ENCODE data around the gene DNMT3L. TPM values are rescaled to one million over a fixed set of nuclear protein-coding genes. Genes with fewer than 3 reads are reported as not detected.

Gene DNMT3L
- total and polyA plus RNA-seq, 4 donors: 0.18 to 0.99 (median 0.25) TPM; not detected in 1

GRCh38 chr21:44295646-44296045, 33.9 kb upstream of the DNMT3L start:
- H3K36me3 ChIP-seq (ENCODE audit: control insufficient read depth in 4 of 4, insufficient read depth in 3 of 4, low read depth in 1 of 4, low read length in 3 of 4): no peaks in the 10 kb centered on the region
- 88% methylated on average over 10 of the region's 10 CpGs for WGBS
- no peak overlapping the region for H3K4me3 ChIP-seq (ENCODE audit: low read depth in 1 of 3, low read length in 3 of 3)
- no peak for TF ChIP-seq HNF4G (IDR thresholded peaks at IDR 0.05)
- TF ChIP-seq YY1 (IDR thresholded peaks at IDR 0.05): no peak
- no peak for TF ChIP-seq RAD21 (IDR thresholded peaks at IDR 0.05)
- no peak for TF ChIP-seq HNF4A (conservative IDR thresholded peaks at IDR 0.05)
- no peak for TF ChIP-seq SP1 (IDR thresholded peaks at IDR 0.05)
- no peak for TF ChIP-seq REST (IDR thresholded peaks at IDR 0.05)
- TF ChIP-seq GABPA (IDR thresholded peaks at IDR 0.05 in 1 of 2, conservative IDR thresholded peaks at IDR 0.05 in 1 of 2): no peak
- no peak for TF ChIP-seq NR2F2 (IDR thresholded peaks at IDR 0.05)
- no peak for TF ChIP-seq TAF1 (conservative IDR thresholded peaks at IDR 0.05)
- no peaks in the 10 kb centered on the region for H3K9me3 ChIP-seq (ENCODE audit: control insufficient read depth in 4 of 4, low read length in 3 of 4)
- no peak overlapping the region for H3K9ac ChIP-seq (ENCODE audit: low read depth in 1 of 2, low read length in 2 of 2)
- H3K27ac ChIP-seq (ENCODE audit: low read depth in 1 of 2, low read length in 2 of 2): no peak overlapping the region
- no peak for DNase-seq (ENCODE audit: low spot score)
- no peaks in the 10 kb centered on the region for H3K27me3 ChIP-seq (ENCODE audit: control insufficient read depth in 4 of 4, insufficient read depth in 4 of 4, low read length in 3 of 4)
- H3K4me1 ChIP-seq (ENCODE audit: control insufficient read depth in 4 of 4, insufficient read depth in 4 of 4, low read length in 3 of 4): peaks cover 0 to 16% (median 13%) of the 10 kb centered on the region in 4 donors

- H3K4me1 ChIP-seq (ENCODE audit: control insufficient read depth in 4 of 4, insufficient read depth in 4 of 4, low read length in 3 of 4): peaks cover 0 to 14% (median 12%) of the 10 kb centered on the region in 4 donors
- H3K27me3 ChIP-seq (ENCODE audit: control insufficient read depth in 4 of 4, insufficient read depth in 4 of 4, low read length in 3 of 4): no peaks in the 10 kb centered on the region
- TF ChIP-seq YY1 (IDR thresholded peaks at IDR 0.05) (no peak), JUND (IDR thresholded peaks at IDR 0.05) (no peak), TAF1 (conservative IDR thresholded peaks at IDR 0.05) (no peak), ATF3 (IDR thresholded peaks at IDR 0.05) (no peak), GABPA (IDR thresholded peaks at IDR 0.05 in 1 of 2, conservative IDR thresholded peaks at IDR 0.05 in 1 of 2) (no peak), SP1 (IDR thresholded peaks at IDR 0.05) (no peak), HNF4A (conservative IDR thresholded peaks at IDR 0.05) (no peak), FOXA2 (IDR thresholded peaks at IDR 0.05) (no peak), NR2F2 (IDR thresholded peaks at IDR 0.05) (no peak), RXRA (IDR thresholded peaks at IDR 0.05) (no peak), CTCF (IDR thresholded peaks at IDR 0.05; ENCODE audit: low read depth, low read length, missing input control) (no peak), REST (IDR thresholded peaks at IDR 0.05) (no peak), FOXA1 (IDR thresholded peaks at IDR 0.05) (no peak), EGR1 (IDR thresholded peaks at IDR 0.05; ENCODE audit: low read depth in 2 of 2) (no peak)
- no peak overlapping the region for H3K27ac ChIP-seq (ENCODE audit: low read depth in 1 of 2, low read length in 2 of 2)
- DNase-seq (ENCODE audit: low spot score): no peak
- no peak overlapping the region for H3K9ac ChIP-seq (ENCODE audit: low read depth in 1 of 2, low read length in 2 of 2)
- H3K36me3 ChIP-seq (ENCODE audit: control insufficient read depth in 4 of 4, insufficient read depth in 3 of 4, low read depth in 1 of 4, low read length in 3 of 4): no peaks in the 10 kb centered on the region
- whole genome bisulfite sequencing: 82% methylated on average over 14 of the region's 14 CpGs
- no peaks in the 10 kb centered on the region for H3K9me3 ChIP-seq (ENCODE audit: control insufficient read depth in 4 of 4, low read length in 3 of 4)
- no peak overlapping the region for H3K4me3 ChIP-seq (ENCODE audit: low read depth in 1 of 3, low read length in 3 of 3)
Observed at GRCh38 chr21:44295163-44295573, 33.5 kb upstream of the DNMT3L start.

Measured in liver (tissue), 9 donors.